Measurements from ENCODE around the gene COL9A2. TPM values are rescaled to one million over a fixed set of nuclear protein-coding genes. Genes with fewer than 3 reads are reported as not detected.
"Not testable (repeated sequence)": the region's sequence is repeated elsewhere in the genome, so short reads cannot be mapped to it uniquely, and the experiment has no call there.

Gene COL9A2
- total RNA-seq, 1 donor from 2014 or later: 7.1 TPM

- intact Hi-C loops (cut with DNase I): no loop called here
- Histone ChIP-seq H3K27me3 (no peaks in the 10 kb centered on the region), H3K27ac (no peak overlapping the region), H3K4me3 (no peak overlapping the region), H3K9me3 (no peaks in the 10 kb centered on the region), H3K36me3 (no peaks in the 10 kb centered on the region), H3K4me1 (no peaks in the 10 kb centered on the region)
- no peak for TF ChIP-seq POLR2AphosphoS5 (IDR thresholded peaks at IDR 0.05; ENCODE audit: insufficient read depth in 1 of 2, low read depth in 1 of 2)
- TF ChIP-seq CTCF (IDR thresholded peaks at IDR 0.05): no peak
- TF ChIP-seq POLR2A (IDR thresholded peaks at IDR 0.05): no peak
- DNase-seq (ENCODE audit: extremely low spot score in 2 of 2): no peak
Observed at GRCh38 chr1:40351124-40351523, 34.0 kb upstream of the COL9A2 start.

- Histone ChIP-seq H3K27ac (no peak overlapping the region), H3K27me3 (no peaks in the 10 kb centered on the region), H3K9me3 (no peaks in the 10 kb centered on the region), H3K4me3 (no peak overlapping the region), H3K4me1 (no peaks in the 10 kb centered on the region), H3K36me3 (no peaks in the 10 kb centered on the region)
- intact Hi-C loops (cut with DNase I): no loop called here
- no peak for DNase-seq (ENCODE audit: extremely low spot score in 2 of 2)
- TF ChIP-seq CTCF (IDR thresholded peaks at IDR 0.05) (no peak), POLR2A (IDR thresholded peaks at IDR 0.05) (no peak), POLR2AphosphoS5 (IDR thresholded peaks at IDR 0.05; ENCODE audit: insufficient read depth in 1 of 2, low read depth in 1 of 2) (no peak)
Observed at GRCh38 chr1:40350391-40350790, 33.3 kb upstream of the COL9A2 start.

GRCh38 chr1:40344597-40344996, 27.5 kb upstream of the COL9A2 start:
- H3K9me3 ChIP-seq: no peaks in the 10 kb centered on the region
- intact Hi-C loops (cut with DNase I): no loop called here
- TF ChIP-seq POLR2A (IDR thresholded peaks at IDR 0.05) (no peak), POLR2AphosphoS5 (IDR thresholded peaks at IDR 0.05; ENCODE audit: insufficient read depth in 1 of 2, low read depth in 1 of 2) (no peak), CTCF (IDR thresholded peaks at IDR 0.05) (no peak)
- H3K4me3 ChIP-seq: no peak overlapping the region
- no peaks in the 10 kb centered on the region for H3K27me3 ChIP-seq
- H3K36me3 ChIP-seq: no peaks in the 10 kb centered on the region
- H3K27ac ChIP-seq: no peak overlapping the region
- DNase-seq (ENCODE audit: extremely low spot score in 2 of 2): no peak
- H3K4me1 ChIP-seq: no peaks in the 10 kb centered on the region

GRCh38 chr1:40342381-40342717, 25.3 kb upstream of the COL9A2 start:
- H3K4me1 ChIP-seq; H3K27ac ChIP-seq; H3K27me3 ChIP-seq; DNase-seq (ENCODE audit: extremely low spot score in 2 of 2); H3K36me3 ChIP-seq; H3K9me3 ChIP-seq; H3K4me3 ChIP-seq; intact Hi-C loops (cut with DNase I): not testable (repeated sequence)

GRCh38 chr1:40341491-40342380, 24.6 kb upstream of the COL9A2 start:
- Histone ChIP-seq H3K27me3 (no peaks in the 10 kb centered on the region), H3K27ac (no peak overlapping the region), H3K9me3 (no peaks in the 10 kb centered on the region), H3K4me3 (no peak overlapping the region), H3K36me3 (no peaks in the 10 kb centered on the region), H3K4me1 (peaks cover 8% of the 10 kb centered on the region)
- DNase-seq (ENCODE audit: extremely low spot score in 2 of 2): no peak
- intact Hi-C loops (cut with DNase I): no loop called here
- TF ChIP-seq POLR2AphosphoS5 (IDR thresholded peaks at IDR 0.05; ENCODE audit: insufficient read depth in 1 of 2, low read depth in 1 of 2) (no peak), CTCF (IDR thresholded peaks at IDR 0.05) (no peak), POLR2A (IDR thresholded peaks at IDR 0.05) (no peak)
